Measurements from ENCODE around the gene CCL16. TPM values are rescaled to one million over a fixed set of nuclear protein-coding genes. Genes with fewer than 3 reads are reported as not detected.

Gene CCL16
- total and polyA plus RNA-seq, 7 experiments from 2014 or later = not detected

- Mint-ChIP-seq H3K27ac (no peak overlapping the region), H3K4me3 (no peak overlapping the region), H3K36me3 (no peaks in the 10 kb centered on the region), H3K9me3 (no peaks in the 10 kb centered on the region), H3K27me3 (peaks cover 0 to 23% (median 0%) of the 10 kb centered on the region in 5 donors), H3K4me1 (peaks cover 0 to 4% (median 0%) of the 10 kb centered on the region in 7 donors)
- ChIA-PET CTCF (interaction anchor here (1.1 kb wide), 2 partner anchors 9 to 515 kb away, joined by 3 to 4 read pairs; no protein-coding TSS in a partner anchor), POLR2A (no interaction called here)
- no peak overlapping the region for H3K4me3 ChIP-seq (ENCODE audit: low read length)
- DNase-seq = no peak
- H3K27me3 ChIP-seq (ENCODE audit: control insufficient read depth in 2 of 2, insufficient read depth in 2 of 2, low read length in 2 of 2) = no peaks in the 10 kb centered on the region
- H3K9me3 ChIP-seq (ENCODE audit: control insufficient read depth in 2 of 3, low read length in 3 of 3) = no peaks in the 10 kb centered on the region
- ATAC-seq = no peak
- H3K36me3 ChIP-seq (ENCODE audit: control insufficient read depth in 2 of 3, insufficient read depth in 3 of 3, low read length in 3 of 3) = no peaks in the 10 kb centered on the region
- no peaks in the 10 kb centered on the region for H3K4me1 ChIP-seq (ENCODE audit: control insufficient read depth in 2 of 2, insufficient read depth in 2 of 2, low read length in 2 of 2)
- intact Hi-C loops (cut with micrococcal nuclease) = loop anchor here (1.0 to 5.0 kb wide), 6 partner anchors 104 to 515 kb away; no protein-coding TSS in a partner anchor
- H3K27ac ChIP-seq (ENCODE audit: low read depth, low read length) = no peak overlapping the region
Observed at GRCh38 chr17:35968520-35969054, 12.7 kb downstream of the CCL16 start.

DNA sequence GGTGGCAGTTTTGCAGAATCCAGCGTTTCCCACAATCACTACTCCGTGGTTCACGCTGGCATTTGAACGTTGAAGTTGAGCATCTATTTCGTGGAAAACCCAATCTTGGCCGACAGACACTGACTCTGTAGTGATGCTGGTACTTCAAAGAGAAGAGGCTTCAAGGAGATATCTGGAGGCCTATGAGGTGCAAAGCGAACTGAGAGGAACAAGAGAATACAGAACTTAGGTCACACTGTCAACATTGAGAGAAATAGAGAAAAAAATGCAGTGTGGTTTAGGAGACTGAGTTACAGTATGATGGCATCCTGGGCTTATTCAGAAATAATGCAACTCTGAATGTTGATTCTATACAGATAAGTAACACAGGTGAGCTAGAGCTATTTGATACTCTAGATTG, 16.0 kb downstream of the CCL16 start:
- no peaks in the 10 kb centered on the region for H3K4me1 ChIP-seq (ENCODE audit: control insufficient read depth in 2 of 2, insufficient read depth in 2 of 2, low read length in 2 of 2)
- no peaks in the 10 kb centered on the region for H3K36me3 ChIP-seq (ENCODE audit: control insufficient read depth in 2 of 3, insufficient read depth in 3 of 3, low read length in 3 of 3)
- Mint-ChIP-seq H3K36me3 (no peaks in the 10 kb centered on the region), H3K4me1 (peaks cover 0 to 4% (median 0%) of the 10 kb centered on the region in 7 donors), H3K4me3 (no peak overlapping the region), H3K27ac (no peak overlapping the region), H3K9me3 (no peaks in the 10 kb centered on the region), H3K27me3 (peaks cover 0 to 20% (median 7%) of the 10 kb centered on the region in 5 donors)
- no peak overlapping the region for H3K27ac ChIP-seq (ENCODE audit: low read depth, low read length)
- H3K27me3 ChIP-seq (ENCODE audit: control insufficient read depth in 2 of 2, insufficient read depth in 2 of 2, low read length in 2 of 2) = no peaks in the 10 kb centered on the region
- POLR2A ChIA-PET = no interaction called here
- intact Hi-C loops (cut with micrococcal nuclease) = loop anchor here in 1 of 2 donors (5.0 kb wide), 1 partner anchor 118 kb away; no protein-coding TSS in a partner anchor
- DNase-seq (no peak), ATAC-seq (no peak)
- CTCF ChIA-PET = interaction anchor here (0.6 kb wide), 1 partner anchor 369 kb away, joined by 3 read pairs; no protein-coding TSS in a partner anchor
- H3K4me3 ChIP-seq (ENCODE audit: low read length) = no peak overlapping the region
- H3K9me3 ChIP-seq (ENCODE audit: control insufficient read depth in 2 of 3, low read length in 3 of 3) = no peaks in the 10 kb centered on the region

- intact Hi-C loops (cut with micrococcal nuclease) = no loop called here
- H3K36me3 Mint-ChIP-seq = no peaks in the 10 kb centered on the region
- peaks cover 0 to 26% (median 12%) of the 10 kb centered on the region in 5 donors for H3K27me3 Mint-ChIP-seq
- CTCF ChIA-PET = interaction anchor here (0.6 kb wide), 2 partner anchors 31 to 183 kb away, joined by 3 read pairs; no protein-coding TSS in a partner anchor
- H3K9me3 Mint-ChIP-seq = no peaks in the 10 kb centered on the region
- no peak overlapping the region for H3K4me3 ChIP-seq (ENCODE audit: low read length)
- H3K27ac ChIP-seq (ENCODE audit: low read depth, low read length) = no peak overlapping the region
- no peak for DNase-seq
- H3K36me3 ChIP-seq (ENCODE audit: control insufficient read depth in 2 of 3, insufficient read depth in 3 of 3, low read length in 3 of 3) = no peaks in the 10 kb centered on the region
- H3K4me1 Mint-ChIP-seq = no peaks in the 10 kb centered on the region
- no peak overlapping the region for H3K27ac Mint-ChIP-seq
- H3K9me3 ChIP-seq (ENCODE audit: control insufficient read depth in 2 of 3, low read length in 3 of 3) = no peaks in the 10 kb centered on the region
- no peaks in the 10 kb centered on the region for H3K4me1 ChIP-seq (ENCODE audit: control insufficient read depth in 2 of 2, insufficient read depth in 2 of 2, low read length in 2 of 2)
- POLR2A ChIA-PET = no interaction called here
- no peak overlapping the region for H3K4me3 Mint-ChIP-seq
- no peak for ATAC-seq
- no peaks in the 10 kb centered on the region for H3K27me3 ChIP-seq (ENCODE audit: control insufficient read depth in 2 of 2, insufficient read depth in 2 of 2, low read length in 2 of 2)
Observed at GRCh38 chr17:35963663-35964062, 17.6 kb downstream of the CCL16 start.

- Histone ChIP-seq H3K4me1 (ENCODE audit: control insufficient read depth in 2 of 2, insufficient read depth in 2 of 2, low read length in 2 of 2) (no peaks in the 10 kb centered on the region), H3K9me3 (ENCODE audit: control insufficient read depth in 2 of 3, low read length in 3 of 3) (no peaks in the 10 kb centered on the region), H3K27ac (ENCODE audit: low read depth, low read length) (no peak overlapping the region), H3K27me3 (ENCODE audit: control insufficient read depth in 2 of 2, insufficient read depth in 2 of 2, low read length in 2 of 2) (no peaks in the 10 kb centered on the region), H3K4me3 (ENCODE audit: low read length) (no peak overlapping the region), H3K36me3 (ENCODE audit: control insufficient read depth in 2 of 3, insufficient read depth in 3 of 3, low read length in 3 of 3) (no peaks in the 10 kb centered on the region)
- Mint-ChIP-seq H3K27ac (no peak overlapping the region), H3K4me3 (no peak overlapping the region), H3K36me3 (peaks cover 0 to 4% (median 0%) of the 10 kb centered on the region in 5 donors), H3K4me1 (peaks cover 0 to 2% (median 0%) of the 10 kb centered on the region in 7 donors), H3K27me3 (peaks cover 0 to 52% (median 9%) of the 10 kb centered on the region in 5 donors), H3K9me3 (peaks cover 0 to 4% (median 0%) of the 10 kb centered on the region in 11 donors)
- no peak for DNase-seq
- no peak for ATAC-seq
- intact Hi-C loops (cut with micrococcal nuclease) = no loop called here
- ChIA-PET POLR2A (no interaction called here), CTCF (no interaction called here)
Observed at GRCh38 chr17:35953720-35954119, 27.6 kb downstream of the CCL16 start.

GRCh38 chr17:35949401-35949800, 31.9 kb downstream of the CCL16 start:
- Mint-ChIP-seq H3K27me3 (peaks cover 0 to 18% (median 0%) of the 10 kb centered on the region in 5 donors), H3K4me1 (peaks cover 0 to 2% (median 0%) of the 10 kb centered on the region in 7 donors), H3K36me3 (no peaks in the 10 kb centered on the region), H3K27ac (no peak overlapping the region), H3K9me3 (no peaks in the 10 kb centered on the region), H3K4me3 (no peak overlapping the region)
- H3K36me3 ChIP-seq (ENCODE audit: control insufficient read depth in 2 of 3, insufficient read depth in 3 of 3, low read length in 3 of 3) = no peaks in the 10 kb centered on the region
- H3K4me1 ChIP-seq (ENCODE audit: control insufficient read depth in 2 of 2, insufficient read depth in 2 of 2, low read length in 2 of 2) = no peaks in the 10 kb centered on the region
- H3K27ac ChIP-seq (ENCODE audit: low read depth, low read length) = no peak overlapping the region
- H3K4me3 ChIP-seq (ENCODE audit: low read length) = no peak overlapping the region
- ChIA-PET CTCF (interaction anchor here (0.6 to 0.7 kb wide), 2 partner anchors 22 to 200 kb away, joined by 4 to 5 read pairs; no protein-coding TSS in a partner anchor), POLR2A (interaction anchor here (0.6 kb wide), 1 partner anchor 930 kb away, joined by 4 read pairs; no protein-coding TSS in a partner anchor)
- no peaks in the 10 kb centered on the region for H3K9me3 ChIP-seq (ENCODE audit: control insufficient read depth in 2 of 3, low read length in 3 of 3)
- intact Hi-C loops (cut with micrococcal nuclease) = no loop called here
- no peaks in the 10 kb centered on the region for H3K27me3 ChIP-seq (ENCODE audit: control insufficient read depth in 2 of 2, insufficient read depth in 2 of 2, low read length in 2 of 2)
- DNase-seq (no peak), ATAC-seq (no peak)

DNA sequence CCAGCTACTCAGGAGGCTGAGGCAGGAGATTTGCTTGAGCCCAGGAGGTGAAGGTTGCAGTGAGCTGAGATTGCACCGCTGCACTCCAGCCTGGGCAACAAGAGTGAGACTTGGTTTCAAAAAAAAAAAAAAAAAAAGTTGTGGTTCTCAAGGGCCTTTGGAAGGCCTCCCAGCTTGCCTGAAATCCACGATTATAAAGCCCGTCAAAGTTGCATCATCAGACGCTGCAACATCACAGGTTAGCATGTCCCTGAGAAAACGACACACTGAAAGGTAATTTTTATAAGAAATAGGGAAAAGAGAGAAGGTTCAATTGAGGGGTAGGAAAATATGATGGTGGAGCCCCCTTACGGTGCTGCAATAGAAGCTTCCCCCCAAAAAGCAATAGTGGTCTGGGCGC, 33.2 kb downstream of the CCL16 start:
- no peaks in the 10 kb centered on the region for H3K36me3 ChIP-seq (ENCODE audit: control insufficient read depth in 2 of 3, insufficient read depth in 3 of 3, low read length in 3 of 3)
- POLR2A ChIA-PET = no interaction called here

DNA sequence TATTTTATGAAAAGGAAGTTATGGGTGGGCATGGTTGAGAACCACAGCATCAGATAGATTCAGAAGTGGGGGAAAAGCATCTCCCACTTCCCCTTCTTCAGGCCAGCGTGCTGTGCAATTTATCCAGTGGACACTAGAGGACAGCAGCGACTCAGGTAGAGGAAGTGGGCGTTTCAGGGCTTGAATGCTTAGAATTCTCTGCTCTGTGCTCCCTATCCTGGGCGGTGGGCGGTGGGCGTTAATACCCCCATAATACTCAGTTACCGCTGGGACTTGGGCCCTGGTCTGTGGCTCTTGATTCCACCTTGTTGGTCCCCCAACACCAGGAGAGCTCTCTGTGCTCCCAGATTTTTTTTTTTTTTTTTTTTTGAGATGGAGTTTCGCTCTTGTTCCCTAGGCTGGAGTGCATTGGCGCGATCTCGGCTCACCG, 34.1 kb downstream of the CCL16 start:
- ChIA-PET CTCF (no interaction called here), POLR2A (no interaction called here)
- no peaks in the 10 kb centered on the region for H3K4me1 ChIP-seq (ENCODE audit: control insufficient read depth in 2 of 2, insufficient read depth in 2 of 2, low read length in 2 of 2)
- H3K4me3 ChIP-seq (ENCODE audit: low read length) = no peak overlapping the region
- H3K27ac ChIP-seq (ENCODE audit: low read depth, low read length) = no peak overlapping the region
- peaks cover 0 to 2% (median 0%) of the 10 kb centered on the region in 7 donors for H3K4me1 Mint-ChIP-seq
- no peaks in the 10 kb centered on the region for H3K9me3 ChIP-seq (ENCODE audit: control insufficient read depth in 2 of 3, low read length in 3 of 3)
- no peak overlapping the region for H3K4me3 Mint-ChIP-seq
- no peaks in the 10 kb centered on the region for H3K36me3 ChIP-seq (ENCODE audit: control insufficient read depth in 2 of 3, insufficient read depth in 3 of 3, low read length in 3 of 3)
- no peak overlapping the region for H3K27ac Mint-ChIP-seq
- peaks cover 0 to 13% (median 6%) of the 10 kb centered on the region in 5 donors for H3K27me3 Mint-ChIP-seq
- H3K36me3 Mint-ChIP-seq = no peaks in the 10 kb centered on the region
- DNase-seq (peak in 7 of 9 donors; percentile 8 to 43 (median 18)), ATAC-seq (peak; percentile 86)
- no peaks in the 10 kb centered on the region for H3K27me3 ChIP-seq (ENCODE audit: control insufficient read depth in 2 of 2, insufficient read depth in 2 of 2, low read length in 2 of 2)
- intact Hi-C loops (cut with micrococcal nuclease) = loop anchor here in 1 of 2 donors (2.0 kb wide), 1 partner anchor 98 kb away; no protein-coding TSS in a partner anchor
- H3K9me3 Mint-ChIP-seq = no peaks in the 10 kb centered on the region

More for the DNA sequence above, 33.2 kb downstream of the CCL16 start:
- H3K27ac Mint-ChIP-seq = no peak overlapping the region
- peaks cover 0 to 2% (median 0%) of the 10 kb centered on the region in 7 donors for H3K4me1 Mint-ChIP-seq
- H3K4me3 Mint-ChIP-seq = no peak overlapping the region
- Histone ChIP-seq H3K4me1 (ENCODE audit: control insufficient read depth in 2 of 2, insufficient read depth in 2 of 2, low read length in 2 of 2) (no peaks in the 10 kb centered on the region), H3K27me3 (ENCODE audit: control insufficient read depth in 2 of 2, insufficient read depth in 2 of 2, low read length in 2 of 2) (no peaks in the 10 kb centered on the region), H3K4me3 (ENCODE audit: low read length) (no peak overlapping the region), H3K27ac (ENCODE audit: low read depth, low read length) (no peak overlapping the region), H3K9me3 (ENCODE audit: control insufficient read depth in 2 of 3, low read length in 3 of 3) (no peaks in the 10 kb centered on the region)
- H3K36me3 Mint-ChIP-seq = no peaks in the 10 kb centered on the region
- intact Hi-C loops (cut with micrococcal nuclease) = no loop called here
- DNase-seq = no peak
- CTCF ChIA-PET = no interaction called here
- H3K27me3 Mint-ChIP-seq = peaks cover 0 to 19% (median 4%) of the 10 kb centered on the region in 5 donors
- no peaks in the 10 kb centered on the region for H3K9me3 Mint-ChIP-seq
- ATAC-seq = no peak
